ENCODE results near the gene ZBTB24.

ZBTB24 gene

GRCh38 chr6:109454496-109455436 lies 28.3 kb downstream of the ZBTB24 start:
- no peaks in the 10 kb centered on the region for H3K27me3 ChIP-seq (ENCODE audit: control insufficient read depth in 1 of 2, insufficient read depth in 2 of 2, low read length in 2 of 2)
- H3K4me1 ChIP-seq (ENCODE audit: insufficient read depth, low read length): peaks cover 18% of the 10 kb centered on the region
- peak overlapping the region; percentile 49 to 65 for H3K4me3 ChIP-seq (ENCODE audit: low read depth in 1 of 2, low read length in 2 of 2)
- H3K9me3 ChIP-seq (ENCODE audit: low read length): no peaks in the 10 kb centered on the region
- H3K27ac ChIP-seq (ENCODE audit: low read depth, low read length): no peak overlapping the region
- no peaks in the 10 kb centered on the region for H3K36me3 ChIP-seq (ENCODE audit: insufficient read depth, low read length)
- H3K9ac ChIP-seq (ENCODE audit: low read length): no peak overlapping the region

- Histone ChIP-seq H3K36me3 (ENCODE audit: insufficient read depth, low read length) (no peaks in the 10 kb centered on the region), H3K9me3 (ENCODE audit: low read length) (no peaks in the 10 kb centered on the region), H3K9ac (ENCODE audit: low read length) (no peak overlapping the region), H3K27me3 (ENCODE audit: control insufficient read depth in 1 of 2, insufficient read depth in 2 of 2, low read length in 2 of 2) (no peaks in the 10 kb centered on the region), H3K4me3 (ENCODE audit: low read depth in 1 of 2, low read length in 2 of 2) (peak overlapping the region; percentile 49 to 65), H3K4me1 (ENCODE audit: insufficient read depth, low read length) (peaks cover 18% of the 10 kb centered on the region), H3K27ac (ENCODE audit: low read depth, low read length) (no peak overlapping the region)
Observed at GRCh38 chr6:109453594-109454495, 29.2 kb downstream of the ZBTB24 start.

GRCh38 chr6:109453156-109453555 lies 29.9 kb downstream of the ZBTB24 start:
- H3K27ac ChIP-seq (ENCODE audit: low read depth, low read length): no peak overlapping the region
- H3K27me3 ChIP-seq (ENCODE audit: control insufficient read depth in 1 of 2, insufficient read depth in 2 of 2, low read length in 2 of 2): no peaks in the 10 kb centered on the region
- H3K4me1 ChIP-seq (ENCODE audit: insufficient read depth, low read length): peaks cover 18% of the 10 kb centered on the region
- no peak overlapping the region for H3K9ac ChIP-seq (ENCODE audit: low read length)
- no peaks in the 10 kb centered on the region for H3K36me3 ChIP-seq (ENCODE audit: insufficient read depth, low read length)
- no peak overlapping the region for H3K4me3 ChIP-seq (ENCODE audit: low read depth in 1 of 2, low read length in 2 of 2)
- H3K9me3 ChIP-seq (ENCODE audit: low read length): no peaks in the 10 kb centered on the region

- Histone ChIP-seq H3K4me1 (ENCODE audit: insufficient read depth, low read length) (peaks cover 18% of the 10 kb centered on the region), H3K4me3 (ENCODE audit: low read depth in 1 of 2, low read length in 2 of 2) (no peak overlapping the region)
Observed at GRCh38 chr6:109452181-109452580, 30.8 kb downstream of the ZBTB24 start.

GRCh38 chr6:109451376-109451775 lies 31.6 kb downstream of the ZBTB24 start:
- Histone ChIP-seq H3K4me1 (ENCODE audit: insufficient read depth, low read length) (peaks cover 13% of the 10 kb centered on the region), H3K27me3 (ENCODE audit: control insufficient read depth in 1 of 2, insufficient read depth in 2 of 2, low read length in 2 of 2) (no peaks in the 10 kb centered on the region), H3K9ac (ENCODE audit: low read length) (no peak overlapping the region), H3K4me3 (ENCODE audit: low read depth in 1 of 2, low read length in 2 of 2) (no peak overlapping the region), H3K27ac (ENCODE audit: low read depth, low read length) (no peak overlapping the region), H3K9me3 (ENCODE audit: low read length) (no peaks in the 10 kb centered on the region), H3K36me3 (ENCODE audit: insufficient read depth, low read length) (no peaks in the 10 kb centered on the region)

More at GRCh38 chr6:109452181-109452580, 30.8 kb downstream of the ZBTB24 start:
- Histone ChIP-seq H3K9me3 (ENCODE audit: low read length) (no peaks in the 10 kb centered on the region), H3K9ac (ENCODE audit: low read length) (no peak overlapping the region), H3K27me3 (ENCODE audit: control insufficient read depth in 1 of 2, insufficient read depth in 2 of 2, low read length in 2 of 2) (no peaks in the 10 kb centered on the region), H3K27ac (ENCODE audit: low read depth, low read length) (no peak overlapping the region), H3K36me3 (ENCODE audit: insufficient read depth, low read length) (no peaks in the 10 kb centered on the region)

- Histone ChIP-seq H3K4me1 (ENCODE audit: insufficient read depth, low read length) (peaks cover 9% of the 10 kb centered on the region), H3K36me3 (ENCODE audit: insufficient read depth, low read length) (no peaks in the 10 kb centered on the region), H3K9ac (ENCODE audit: low read length) (no peak overlapping the region), H3K27me3 (ENCODE audit: control insufficient read depth in 1 of 2, insufficient read depth in 2 of 2, low read length in 2 of 2) (no peaks in the 10 kb centered on the region), H3K9me3 (ENCODE audit: low read length) (no peaks in the 10 kb centered on the region), H3K27ac (ENCODE audit: low read depth, low read length) (no peak overlapping the region), H3K4me3 (ENCODE audit: low read depth in 1 of 2, low read length in 2 of 2) (no peak overlapping the region)
Observed at GRCh38 chr6:109450801-109451200, 32.2 kb downstream of the ZBTB24 start.

- Histone ChIP-seq H3K27me3 (ENCODE audit: control insufficient read depth in 1 of 2, insufficient read depth in 2 of 2, low read length in 2 of 2) (no peaks in the 10 kb centered on the region), H3K4me1 (ENCODE audit: insufficient read depth, low read length) (peaks cover 9% of the 10 kb centered on the region), H3K9me3 (ENCODE audit: low read length) (no peaks in the 10 kb centered on the region), H3K9ac (ENCODE audit: low read length) (no peak overlapping the region), H3K27ac (ENCODE audit: low read depth, low read length) (no peak overlapping the region), H3K36me3 (ENCODE audit: insufficient read depth, low read length) (peaks cover 5% of the 10 kb centered on the region), H3K4me3 (ENCODE audit: low read depth in 1 of 2, low read length in 2 of 2) (no peak overlapping the region)
Observed at GRCh38 chr6:109449795-109450673, 33.0 kb downstream of the ZBTB24 start.

- Histone ChIP-seq H3K9me3 (ENCODE audit: low read length) (no peaks in the 10 kb centered on the region), H3K36me3 (ENCODE audit: insufficient read depth, low read length) (peaks cover 13% of the 10 kb centered on the region), H3K27me3 (ENCODE audit: control insufficient read depth in 1 of 2, insufficient read depth in 2 of 2, low read length in 2 of 2) (no peaks in the 10 kb centered on the region), H3K4me1 (ENCODE audit: insufficient read depth, low read length) (peaks cover 5% of the 10 kb centered on the region), H3K4me3 (ENCODE audit: low read depth in 1 of 2, low read length in 2 of 2) (no peak overlapping the region), H3K27ac (ENCODE audit: low read depth, low read length) (no peak overlapping the region), H3K9ac (ENCODE audit: low read length) (no peak overlapping the region)
Observed at GRCh38 chr6:109449064-109449794, 33.8 kb downstream of the ZBTB24 start.

- Histone ChIP-seq H3K4me3 (ENCODE audit: low read depth in 1 of 2, low read length in 2 of 2) (no peak overlapping the region), H3K9ac (ENCODE audit: low read length) (no peak overlapping the region), H3K4me1 (ENCODE audit: insufficient read depth, low read length) (no peaks in the 10 kb centered on the region), H3K36me3 (ENCODE audit: insufficient read depth, low read length) (peaks cover 19% of the 10 kb centered on the region), H3K9me3 (ENCODE audit: low read length) (no peaks in the 10 kb centered on the region), H3K27me3 (ENCODE audit: control insufficient read depth in 1 of 2, insufficient read depth in 2 of 2, low read length in 2 of 2) (no peaks in the 10 kb centered on the region), H3K27ac (ENCODE audit: low read depth, low read length) (no peak overlapping the region)
Observed at GRCh38 chr6:109448615-109449014, 34.4 kb downstream of the ZBTB24 start.

GRCh38 chr6:109447878-109448555 lies 35.0 kb downstream of the ZBTB24 start:
- Histone ChIP-seq H3K9ac (ENCODE audit: low read length) (no peak overlapping the region), H3K27ac (ENCODE audit: low read depth, low read length) (no peak overlapping the region), H3K4me1 (ENCODE audit: insufficient read depth, low read length) (no peaks in the 10 kb centered on the region), H3K4me3 (ENCODE audit: low read depth in 1 of 2, low read length in 2 of 2) (no peak overlapping the region), H3K9me3 (ENCODE audit: low read length) (no peaks in the 10 kb centered on the region), H3K27me3 (ENCODE audit: control insufficient read depth in 1 of 2, insufficient read depth in 2 of 2, low read length in 2 of 2) (no peaks in the 10 kb centered on the region), H3K36me3 (ENCODE audit: insufficient read depth, low read length) (peaks cover 20% of the 10 kb centered on the region)

All from muscle layer of colon (tissue), 2 donors.